ENCODE data around the gene ATP6V0A4.
"Not testable (repeated sequence)": the region's sequence is repeated elsewhere in the genome, so short reads cannot be mapped to it uniquely, and the experiment has no call there.

The ATP6V0A4 gene

DNA sequence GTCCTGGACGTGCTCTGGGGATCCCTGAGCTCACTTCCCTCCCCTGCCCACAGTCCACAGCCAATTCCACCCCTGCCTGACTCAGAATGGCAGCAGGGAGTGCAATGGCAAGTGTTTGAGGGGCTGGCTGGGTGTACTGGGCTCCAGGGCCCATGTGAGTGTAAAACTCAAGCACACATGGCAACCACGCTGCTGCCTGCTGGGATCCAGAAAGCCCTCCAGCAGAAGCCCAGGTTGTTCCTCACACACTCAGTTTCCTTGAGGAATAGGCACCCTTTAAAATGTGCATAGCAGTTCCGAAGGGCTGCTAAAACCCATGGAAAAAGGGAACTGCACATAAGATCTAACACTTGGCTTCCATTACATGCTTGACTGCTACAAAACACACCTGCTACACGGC is 11.3 kb upstream of the ATP6V0A4 start:
- H3K4me3 ChIP-seq (ENCODE audit: low read depth in 1 of 2, low read length in 2 of 2): no peak overlapping the region

GRCh38 chr7:138804618-138805017 is 6.6 kb upstream of the ATP6V0A4 start:
- no peak overlapping the region for H3K9ac ChIP-seq (ENCODE audit: low read depth in 1 of 2, low read length in 2 of 2)

More for the DNA sequence above, 11.3 kb upstream of the ATP6V0A4 start:
- Histone ChIP-seq H3K36me3 (ENCODE audit: control insufficient read depth in 1 of 2, insufficient read depth in 2 of 2, low read length in 2 of 2) (no peaks in the 10 kb centered on the region), H3K27me3 (ENCODE audit: control insufficient read depth in 1 of 2, insufficient read depth in 2 of 2, low read length in 2 of 2) (no peaks in the 10 kb centered on the region), H3K9ac (ENCODE audit: low read depth in 1 of 2, low read length in 2 of 2) (no peak overlapping the region), H3K9me3 (ENCODE audit: control insufficient read depth in 1 of 2, low read length in 2 of 2) (no peaks in the 10 kb centered on the region), H3K4me1 (ENCODE audit: control insufficient read depth in 1 of 2, insufficient read depth in 2 of 2, low read length in 2 of 2) (no peaks in the 10 kb centered on the region), H3K27ac (ENCODE audit: low read depth, low read length) (no peak overlapping the region)

GRCh38 chr7:138802706-138803105 is 4.7 kb upstream of the ATP6V0A4 start:
- Histone ChIP-seq H3K36me3 (ENCODE audit: control insufficient read depth in 1 of 2, insufficient read depth in 2 of 2, low read length in 2 of 2) (no peaks in the 10 kb centered on the region), H3K4me1 (ENCODE audit: control insufficient read depth in 1 of 2, insufficient read depth in 2 of 2, low read length in 2 of 2) (peaks cover 3 to 15% of the 10 kb centered on the region in 2 donors), H3K9ac (ENCODE audit: low read depth in 1 of 2, low read length in 2 of 2) (no peak overlapping the region), H3K9me3 (ENCODE audit: control insufficient read depth in 1 of 2, low read length in 2 of 2) (no peaks in the 10 kb centered on the region), H3K27ac (ENCODE audit: low read depth, low read length) (no peak overlapping the region), H3K27me3 (ENCODE audit: control insufficient read depth in 1 of 2, insufficient read depth in 2 of 2, low read length in 2 of 2) (no peaks in the 10 kb centered on the region), H3K4me3 (ENCODE audit: low read depth in 1 of 2, low read length in 2 of 2) (no peak overlapping the region)

More at GRCh38 chr7:138804618-138805017, 6.6 kb upstream of the ATP6V0A4 start:
- Histone ChIP-seq H3K36me3 (ENCODE audit: control insufficient read depth in 1 of 2, insufficient read depth in 2 of 2, low read length in 2 of 2) (no peaks in the 10 kb centered on the region), H3K4me1 (ENCODE audit: control insufficient read depth in 1 of 2, insufficient read depth in 2 of 2, low read length in 2 of 2) (peaks cover 3 to 10% of the 10 kb centered on the region in 2 donors), H3K9me3 (ENCODE audit: control insufficient read depth in 1 of 2, low read length in 2 of 2) (no peaks in the 10 kb centered on the region), H3K4me3 (ENCODE audit: low read depth in 1 of 2, low read length in 2 of 2) (no peak overlapping the region), H3K27ac (ENCODE audit: low read depth, low read length) (no peak overlapping the region), H3K27me3 (ENCODE audit: control insufficient read depth in 1 of 2, insufficient read depth in 2 of 2, low read length in 2 of 2) (no peaks in the 10 kb centered on the region)

DNA sequence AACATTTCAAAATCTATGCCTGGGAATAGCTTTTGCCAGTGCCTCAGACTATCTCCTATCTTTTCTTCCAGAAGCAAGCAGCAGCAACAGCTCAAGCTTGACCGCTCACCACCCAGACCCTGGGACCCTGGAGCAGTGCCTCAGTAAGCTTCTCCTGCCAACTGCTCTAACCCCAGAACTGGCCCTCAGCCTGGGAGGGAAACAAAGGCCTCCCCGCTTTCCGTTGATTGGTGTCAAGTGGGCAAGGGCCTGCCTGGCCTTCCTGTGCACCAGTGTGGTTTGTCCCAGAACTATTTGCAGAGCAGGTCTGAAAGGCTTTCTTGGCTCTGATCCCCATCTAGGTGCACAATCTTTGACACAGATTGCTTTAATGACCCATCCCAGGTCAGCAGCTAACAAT is 3.3 kb upstream of the ATP6V0A4 start:
- H3K4me3 ChIP-seq (ENCODE audit: low read depth in 1 of 2, low read length in 2 of 2): no peak overlapping the region
- no peak overlapping the region for H3K27ac ChIP-seq (ENCODE audit: low read depth, low read length)
- no peaks in the 10 kb centered on the region for H3K27me3 ChIP-seq (ENCODE audit: control insufficient read depth in 1 of 2, insufficient read depth in 2 of 2, low read length in 2 of 2)
- peaks cover 3 to 15% of the 10 kb centered on the region in 2 donors for H3K4me1 ChIP-seq (ENCODE audit: control insufficient read depth in 1 of 2, insufficient read depth in 2 of 2, low read length in 2 of 2)
- H3K36me3 ChIP-seq (ENCODE audit: control insufficient read depth in 1 of 2, insufficient read depth in 2 of 2, low read length in 2 of 2): no peaks in the 10 kb centered on the region
- no peaks in the 10 kb centered on the region for H3K9me3 ChIP-seq (ENCODE audit: control insufficient read depth in 1 of 2, low read length in 2 of 2)
- H3K9ac ChIP-seq (ENCODE audit: low read depth in 1 of 2, low read length in 2 of 2): no peak overlapping the region

GRCh38 chr7:138799336-138800000 is 1.5 kb upstream of the ATP6V0A4 start:
- Histone ChIP-seq H3K27ac (ENCODE audit: low read depth, low read length) (peak overlapping the region; percentile 0), H3K4me1 (ENCODE audit: control insufficient read depth in 1 of 2, insufficient read depth in 2 of 2, low read length in 2 of 2) (peaks cover 3 to 15% of the 10 kb centered on the region in 2 donors), H3K27me3 (ENCODE audit: control insufficient read depth in 1 of 2, insufficient read depth in 2 of 2, low read length in 2 of 2) (no peaks in the 10 kb centered on the region), H3K9me3 (ENCODE audit: control insufficient read depth in 1 of 2, low read length in 2 of 2) (no peaks in the 10 kb centered on the region), H3K4me3 (ENCODE audit: low read depth in 1 of 2, low read length in 2 of 2) (no peak overlapping the region), H3K9ac (ENCODE audit: low read depth in 1 of 2, low read length in 2 of 2) (no peak overlapping the region), H3K36me3 (ENCODE audit: control insufficient read depth in 1 of 2, insufficient read depth in 2 of 2, low read length in 2 of 2) (no peaks in the 10 kb centered on the region)

- H3K9me3 ChIP-seq (ENCODE audit: control insufficient read depth in 1 of 2, low read length in 2 of 2): no peaks in the 10 kb centered on the region
- no peaks in the 10 kb centered on the region for H3K36me3 ChIP-seq (ENCODE audit: control insufficient read depth in 1 of 2, insufficient read depth in 2 of 2, low read length in 2 of 2)
- no peak overlapping the region for H3K4me3 ChIP-seq (ENCODE audit: low read depth in 1 of 2, low read length in 2 of 2)
- peaks cover 3 to 15% of the 10 kb centered on the region in 2 donors for H3K4me1 ChIP-seq (ENCODE audit: control insufficient read depth in 1 of 2, insufficient read depth in 2 of 2, low read length in 2 of 2)
- H3K27ac ChIP-seq (ENCODE audit: low read depth, low read length): peak overlapping the region; percentile 0
- no peak overlapping the region for H3K9ac ChIP-seq (ENCODE audit: low read depth in 1 of 2, low read length in 2 of 2)
- no peaks in the 10 kb centered on the region for H3K27me3 ChIP-seq (ENCODE audit: control insufficient read depth in 1 of 2, insufficient read depth in 2 of 2, low read length in 2 of 2)
Observed at GRCh38 chr7:138798836-138799235, 840 bp upstream of the ATP6V0A4 start.

DNA sequence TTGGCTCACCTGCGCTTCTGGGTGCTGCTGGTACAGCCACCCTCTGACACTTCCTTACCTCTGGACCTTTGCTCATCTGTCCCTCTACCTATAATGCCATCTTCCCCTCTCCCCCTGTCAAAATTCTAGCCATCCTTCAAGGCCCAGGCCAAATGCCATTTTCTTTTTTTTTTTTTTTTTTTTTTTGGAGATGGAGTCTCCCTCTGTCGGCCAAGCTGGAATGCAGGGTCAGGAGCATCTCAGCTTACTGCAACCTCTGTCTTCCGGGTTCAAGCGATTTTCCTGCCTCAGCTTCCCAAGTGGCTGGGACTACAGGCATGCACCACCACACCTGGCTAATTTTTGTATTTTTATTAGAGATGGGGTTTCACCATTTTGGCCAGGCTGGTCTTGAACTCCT is 950 bp downstream of the ATP6V0A4 start:
- H3K27me3 ChIP-seq (ENCODE audit: control insufficient read depth in 1 of 2, insufficient read depth in 2 of 2, low read length in 2 of 2); H3K27ac ChIP-seq (ENCODE audit: low read depth, low read length); H3K9me3 ChIP-seq (ENCODE audit: control insufficient read depth in 1 of 2, low read length in 2 of 2); H3K4me3 ChIP-seq (ENCODE audit: low read depth in 1 of 2, low read length in 2 of 2); H3K9ac ChIP-seq (ENCODE audit: low read depth in 1 of 2, low read length in 2 of 2); H3K36me3 ChIP-seq (ENCODE audit: control insufficient read depth in 1 of 2, insufficient read depth in 2 of 2, low read length in 2 of 2): not testable (repeated sequence)
- peaks cover 3 to 15% of the 10 kb centered on the region in 2 donors for H3K4me1 ChIP-seq (ENCODE audit: control insufficient read depth in 1 of 2, insufficient read depth in 2 of 2, low read length in 2 of 2)

- Histone ChIP-seq H3K27ac (ENCODE audit: low read depth, low read length) (no peak overlapping the region), H3K36me3 (ENCODE audit: control insufficient read depth in 1 of 2, insufficient read depth in 2 of 2, low read length in 2 of 2) (no peaks in the 10 kb centered on the region), H3K9ac (ENCODE audit: low read depth in 1 of 2, low read length in 2 of 2) (no peak overlapping the region), H3K4me3 (ENCODE audit: low read depth in 1 of 2, low read length in 2 of 2) (no peak overlapping the region), H3K9me3 (ENCODE audit: control insufficient read depth in 1 of 2, low read length in 2 of 2) (no peaks in the 10 kb centered on the region), H3K27me3 (ENCODE audit: control insufficient read depth in 1 of 2, insufficient read depth in 2 of 2, low read length in 2 of 2) (no peaks in the 10 kb centered on the region), H3K4me1 (ENCODE audit: control insufficient read depth in 1 of 2, insufficient read depth in 2 of 2, low read length in 2 of 2) (peaks cover 3 to 9% of the 10 kb centered on the region in 2 donors)
Observed at GRCh38 chr7:138796038-138796615, 1.9 kb downstream of the ATP6V0A4 start.

DNA sequence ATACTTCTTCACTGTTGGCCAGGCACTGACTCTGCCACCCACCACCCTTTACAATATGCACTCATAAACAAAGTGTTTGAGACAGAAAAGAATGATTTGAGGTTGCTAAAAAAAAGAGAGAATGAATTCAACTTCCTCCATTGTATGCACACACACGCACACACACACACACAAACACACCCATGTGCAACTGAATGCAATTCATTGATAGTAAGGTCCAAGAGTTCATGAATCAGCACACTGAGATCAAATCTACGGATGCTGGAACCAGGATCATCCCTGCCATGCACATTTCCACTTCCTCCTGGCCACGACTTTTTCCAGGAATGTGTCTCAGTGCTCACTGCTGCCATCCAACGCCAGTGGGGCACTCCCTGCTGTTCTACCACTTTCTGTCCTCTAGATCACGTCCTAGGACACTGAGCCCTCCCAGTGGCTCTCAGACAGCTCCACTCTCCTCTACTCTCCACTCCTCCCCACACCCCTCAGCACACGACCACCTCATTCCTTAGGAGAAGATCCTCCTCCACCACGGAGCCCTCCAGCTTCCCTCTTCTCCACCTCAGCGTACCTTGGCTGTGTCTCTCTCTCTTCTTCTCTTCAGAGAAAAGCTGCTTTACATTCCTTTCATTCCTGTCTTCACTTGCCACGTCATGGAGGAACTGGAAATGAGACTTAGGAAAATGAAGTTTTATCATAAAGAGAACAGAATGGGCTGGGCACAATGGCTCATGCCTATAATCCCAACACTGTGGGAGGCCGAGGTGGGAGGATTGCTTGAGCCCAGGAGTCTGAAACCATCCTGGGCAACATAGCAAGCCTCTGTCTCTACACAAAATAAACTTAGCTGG is 12.2 kb downstream of the ATP6V0A4 start:
- Histone ChIP-seq H3K9ac (ENCODE audit: low read depth in 1 of 2, low read length in 2 of 2) (no peak overlapping the region), H3K9me3 (ENCODE audit: control insufficient read depth in 1 of 2, low read length in 2 of 2) (no peaks in the 10 kb centered on the region), H3K36me3 (ENCODE audit: control insufficient read depth in 1 of 2, insufficient read depth in 2 of 2, low read length in 2 of 2) (no peaks in the 10 kb centered on the region), H3K4me1 (ENCODE audit: control insufficient read depth in 1 of 2, insufficient read depth in 2 of 2, low read length in 2 of 2) (no peaks in the 10 kb centered on the region), H3K27ac (ENCODE audit: low read depth, low read length) (no peak overlapping the region), H3K4me3 (ENCODE audit: low read depth in 1 of 2, low read length in 2 of 2) (no peak overlapping the region), H3K27me3 (ENCODE audit: control insufficient read depth in 1 of 2, insufficient read depth in 2 of 2, low read length in 2 of 2) (no peaks in the 10 kb centered on the region)

- Histone ChIP-seq H3K4me3 (ENCODE audit: low read depth in 1 of 2, low read length in 2 of 2) (no peak overlapping the region), H3K36me3 (ENCODE audit: control insufficient read depth in 1 of 2, insufficient read depth in 2 of 2, low read length in 2 of 2) (no peaks in the 10 kb centered on the region)
Observed at GRCh38 chr7:138784692-138785091, 13.3 kb downstream of the ATP6V0A4 start.

More at GRCh38 chr7:138784692-138785091, 13.3 kb downstream of the ATP6V0A4 start:
- Histone ChIP-seq H3K4me1 (ENCODE audit: control insufficient read depth in 1 of 2, insufficient read depth in 2 of 2, low read length in 2 of 2) (no peaks in the 10 kb centered on the region), H3K9me3 (ENCODE audit: control insufficient read depth in 1 of 2, low read length in 2 of 2) (no peaks in the 10 kb centered on the region), H3K27me3 (ENCODE audit: control insufficient read depth in 1 of 2, insufficient read depth in 2 of 2, low read length in 2 of 2) (no peaks in the 10 kb centered on the region), H3K27ac (ENCODE audit: low read depth, low read length) (no peak overlapping the region), H3K9ac (ENCODE audit: low read depth in 1 of 2, low read length in 2 of 2) (no peak overlapping the region)
